GM20000 (cell line): Measurements from ENCODE around the gene OSGIN1.

Experiments
- DNase-seq: peaks from one replicate; pipeline ENCODE4 v3.0.0; 2012; ENCODE audit warnings: low spot score
- CTCF ChIP-seq: IDR thresholded peaks from 2 replicates; pipeline ENCODE4 v1.5.1; 2012; ENCODE audit warnings: mild to moderate bottlenecking, control low read depth; ENCODE audit errors: extremely low read depth, missing control alignments

OSGIN1 gene

GRCh38 chr16:84003038-84003437 is 50.0 kb downstream of the OSGIN1 start:
- DNase-seq, result no peak
- no peak for TF ChIP-seq CTCF

GRCh38 chr16:84004442-84004841 is 51.4 kb downstream of the OSGIN1 start:
- no peak for DNase-seq
- no peak for TF ChIP-seq CTCF

GRCh38 chr16:84005391-84005790 is 52.4 kb downstream of the OSGIN1 start:
- DNase-seq, result no peak
- TF ChIP-seq CTCF, result no peak

- TF ChIP-seq CTCF, result no peak
These were observed 54.5 kb downstream of the OSGIN1 start for GRCh38 chr16:84007520-84007919.

GRCh38 chr16:84007965-84008364 is 54.9 kb downstream of the OSGIN1 start:
- DNase-seq, result no peak

More at GRCh38 chr16:84007520-84007919, 54.5 kb downstream of the OSGIN1 start:
- DNase-seq, result no peak

GRCh38 chr16:84009282-84009681 is 56.2 kb downstream of the OSGIN1 start:
- TF ChIP-seq CTCF, result no peak
- DNase-seq, result no peak

More at GRCh38 chr16:84007965-84008364, 54.9 kb downstream of the OSGIN1 start:
- TF ChIP-seq CTCF, result no peak

- DNase-seq, result peak; percentile 69
- no peak for TF ChIP-seq CTCF
These were observed 60.9 kb downstream of the OSGIN1 start for GRCh38 chr16:84013787-84014569.
